HG02943 (cell line): ENCODE measurements around the gene TTLL3.
"Not testable (repeated sequence)": the region's sequence is repeated elsewhere in the genome, so short reads cannot be mapped to it uniquely, and the experiment has no call there.

Source experiments
- ATAC-seq: cut with Tn5 transposase; IDR thresholded peaks from one replicate; pipeline ENCODE4 v1.9.1; 2021; ENCODE audit warnings: mild to moderate bottlenecking, low read depth, moderate library complexity; ENCODE audit not compliant: unreplicated experiment

TTLL3 gene

GRCh38 chr3:9809615-9810432 lies at the start of gene TTLL3:
TTLL3 (plus strand) TSS chr3:9810262; CDS start chr3:9810662, 400 bp downstream.
- ATAC-seq = no peak

GRCh38 chr3:9760779-9761505 lies 49.1 kb upstream of the TTLL3 start:
- ATAC-seq = no peak

GRCh38 chr3:9761919-9762318 lies 48.1 kb upstream of the TTLL3 start:
- no peak for ATAC-seq

GRCh38 chr3:9762871-9763270 lies 47.2 kb upstream of the TTLL3 start:
- ATAC-seq = no peak

- ATAC-seq = no peak
These were observed 44.2 kb upstream of the TTLL3 start for GRCh38 chr3:9765865-9766264.

- ATAC-seq = no peak
These were observed 42.6 kb upstream of the TTLL3 start for GRCh38 chr3:9767418-9767817.

GRCh38 chr3:9768141-9768775 lies 41.8 kb upstream of the TTLL3 start:
- ATAC-seq = no peak

- no peak for ATAC-seq
These were observed 41.0 kb upstream of the TTLL3 start for GRCh38 chr3:9769012-9769411.

- no peak for ATAC-seq
These were observed 40.4 kb upstream of the TTLL3 start, which contains the start of gene CAMK1 for GRCh38 chr3:9769426-9770275. CAMK1 (minus strand) TSS chr3:9769947; CDS start chr3:9767749, 2,198 bp downstream.

- no peak for ATAC-seq
These were observed 39.7 kb upstream of the TTLL3 start for GRCh38 chr3:9770276-9770812.

- ATAC-seq = not testable (repeated sequence)
These were observed 39.1 kb upstream of the TTLL3 start for GRCh38 chr3:9771007-9771406.

GRCh38 chr3:9776896-9777693 lies 33.0 kb upstream of the TTLL3 start:
- no peak for ATAC-seq

GRCh38 chr3:9777694-9778021 lies 32.4 kb upstream of the TTLL3 start:
- ATAC-seq = no peak

- no peak for ATAC-seq
These were observed 31.7 kb upstream of the TTLL3 start for GRCh38 chr3:9778143-9779074.

- no peak for ATAC-seq
These were observed 30.9 kb upstream of the TTLL3 start for GRCh38 chr3:9779075-9779593.

- no peak for ATAC-seq
These were observed 30.2 kb upstream of the TTLL3 start for GRCh38 chr3:9779721-9780457.

- ATAC-seq = no peak
These were observed 29.6 kb upstream of the TTLL3 start for GRCh38 chr3:9780458-9780812.

GRCh38 chr3:9780910-9781309 lies 29.2 kb upstream of the TTLL3 start:
- ATAC-seq = no peak
